NT2/D1 (cell line): ENCODE measurements around the gene SLC8A1.

ENCODE experiments used
- DNase-seq: peaks from one replicate; pipeline ENCODE4 v3.0.0-alpha.2; 2011; ENCODE audit warnings: low read depth, low spot score
- H3K27me3 ChIP-seq: 2 replicates; pipeline ENCODE4 v1.6.0; 2011; ENCODE audit warnings: mild to moderate bottlenecking; ENCODE audit not compliant: insufficient read length, insufficient read depth
- H3K36me3 ChIP-seq: 2 replicates; pipeline ENCODE4 v1.6.1; 2011; ENCODE audit warnings: mild to moderate bottlenecking, low read length, mixed read lengths; ENCODE audit not compliant: insufficient read depth, insufficient read length
- H3K4me1 ChIP-seq: 2 replicates; pipeline ENCODE4 v1.5.1; 2011; ENCODE audit not compliant: insufficient read depth, insufficient read length
- H3K4me3 ChIP-seq: 2 replicates; pipeline ENCODE4 v1.5.1; 2011; ENCODE audit warnings: low read depth; ENCODE audit not compliant: insufficient read length
- H3K9ac ChIP-seq: 2 replicates; pipeline ENCODE4 v1.6.0; 2011; ENCODE audit warnings: low read depth; ENCODE audit not compliant: insufficient read length
- H3K9me3 ChIP-seq: 2 replicates; pipeline ENCODE4 v1.5.1; 2011; ENCODE audit warnings: mild to moderate bottlenecking, low read length; ENCODE audit not compliant: insufficient read depth
- SUZ12 ChIP-seq: IDR thresholded peaks from 2 replicates; pipeline ENCODE4 v1.6.1; 2011; ENCODE audit not compliant: insufficient read length, insufficient read depth; ENCODE audit errors: extremely low read depth
- YY1 ChIP-seq: IDR thresholded peaks from 2 replicates; pipeline ENCODE4 v1.6.1; 2011; ENCODE audit not compliant: insufficient read length, insufficient read depth
- ZNF274 ChIP-seq: IDR thresholded peaks from 2 replicates; pipeline ENCODE4 v1.6.1; 2011; ENCODE audit warnings: mild to moderate bottlenecking, low read depth, low read length

SLC8A1 gene

DNA sequence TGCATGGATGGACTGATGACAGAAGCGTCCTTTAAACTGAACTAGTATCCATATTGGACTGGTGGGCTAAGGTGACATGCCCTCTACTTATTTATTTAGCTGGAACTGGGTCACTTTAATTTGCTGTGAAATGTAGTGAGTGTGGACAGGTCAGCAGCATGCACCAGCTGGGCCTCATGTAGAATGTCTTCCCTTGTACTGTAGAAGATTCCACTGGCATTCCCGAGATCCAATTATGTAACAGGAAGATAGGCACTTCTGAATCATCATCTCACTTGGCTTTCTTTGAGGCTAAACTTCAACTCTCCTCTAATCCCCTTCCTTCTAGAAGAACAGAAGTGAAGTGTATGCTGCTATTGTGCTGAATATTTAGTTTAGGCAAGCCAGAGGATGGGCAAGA lies 296.2 kb downstream of the SLC8A1 start:
- H3K36me3 ChIP-seq = no peaks in the 10 kb centered on the region
- TF ChIP-seq ZNF274 (no peak), SUZ12 (no peak), YY1 (no peak)

GRCh38 chr2:40150266-40150665 lies 301.6 kb downstream of the SLC8A1 start:
- no peak overlapping the region for H3K4me3 ChIP-seq
- no peaks in the 10 kb centered on the region for H3K27me3 ChIP-seq
- TF ChIP-seq ZNF274 = no peak
- no peak for TF ChIP-seq YY1
- TF ChIP-seq SUZ12 = no peak
- H3K36me3 ChIP-seq = no peaks in the 10 kb centered on the region
- no peaks in the 10 kb centered on the region for H3K4me1 ChIP-seq
- H3K9me3 ChIP-seq = no peaks in the 10 kb centered on the region
- no peak overlapping the region for H3K9ac ChIP-seq
- DNase-seq = no peak

More for the DNA sequence above, 296.2 kb downstream of the SLC8A1 start:
- no peak for DNase-seq
- no peak overlapping the region for H3K4me3 ChIP-seq
- no peaks in the 10 kb centered on the region for H3K4me1 ChIP-seq
- no peaks in the 10 kb centered on the region for H3K27me3 ChIP-seq
- no peak overlapping the region for H3K9ac ChIP-seq
- no peaks in the 10 kb centered on the region for H3K9me3 ChIP-seq

DNA sequence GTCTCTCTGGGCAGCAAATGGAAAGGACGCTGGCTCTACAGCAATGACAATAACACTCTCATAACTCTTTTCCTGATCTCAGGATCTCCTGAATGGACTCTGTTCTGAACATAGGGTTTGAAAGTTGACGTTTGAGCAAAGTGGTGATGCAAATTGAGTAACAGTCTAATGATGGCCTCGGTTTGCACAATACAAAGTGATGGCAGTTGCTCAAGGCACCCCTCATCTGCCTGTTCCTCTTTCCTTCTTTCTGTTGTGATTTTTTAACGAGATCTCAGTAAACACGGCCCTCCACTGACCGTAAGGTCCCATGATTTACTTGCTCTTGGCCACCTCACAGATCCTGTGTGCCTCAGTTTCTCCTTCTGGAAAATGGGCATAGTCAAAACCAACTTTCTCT lies 303.6 kb downstream of the SLC8A1 start:
- no peak for DNase-seq
- Histone ChIP-seq H3K27me3 (no peaks in the 10 kb centered on the region), H3K9ac (no peak overlapping the region), H3K9me3 (no peaks in the 10 kb centered on the region), H3K36me3 (no peaks in the 10 kb centered on the region), H3K4me1 (no peaks in the 10 kb centered on the region), H3K4me3 (no peak overlapping the region)
- TF ChIP-seq YY1 = no peak
- no peak for TF ChIP-seq ZNF274
- no peak for TF ChIP-seq SUZ12

DNA sequence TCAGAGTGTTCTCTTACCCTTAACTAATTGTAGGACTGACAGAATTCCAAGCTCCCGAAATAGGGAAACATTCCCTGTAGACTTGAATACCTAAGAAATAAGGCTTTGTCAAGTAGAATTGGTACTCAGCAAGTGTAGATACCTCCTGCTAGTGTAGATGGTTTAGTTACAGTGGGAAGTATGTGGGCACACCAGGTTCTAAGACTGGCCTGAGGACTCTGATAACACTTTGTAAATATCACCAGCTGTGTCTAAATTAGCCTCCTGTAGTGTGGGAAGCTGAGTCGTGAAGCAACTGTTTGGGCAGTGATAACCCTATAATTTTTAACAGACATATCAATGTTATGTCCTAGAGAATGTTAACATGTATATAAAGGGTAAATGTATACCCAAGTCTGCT lies 304.5 kb downstream of the SLC8A1 start:
- Histone ChIP-seq H3K9me3 (no peaks in the 10 kb centered on the region), H3K4me1 (no peaks in the 10 kb centered on the region), H3K4me3 (no peak overlapping the region), H3K36me3 (no peaks in the 10 kb centered on the region), H3K27me3 (no peaks in the 10 kb centered on the region), H3K9ac (no peak overlapping the region)
- DNase-seq = peak; percentile 5
- TF ChIP-seq YY1 = no peak
- TF ChIP-seq SUZ12 = no peak
- no peak for TF ChIP-seq ZNF274

DNA sequence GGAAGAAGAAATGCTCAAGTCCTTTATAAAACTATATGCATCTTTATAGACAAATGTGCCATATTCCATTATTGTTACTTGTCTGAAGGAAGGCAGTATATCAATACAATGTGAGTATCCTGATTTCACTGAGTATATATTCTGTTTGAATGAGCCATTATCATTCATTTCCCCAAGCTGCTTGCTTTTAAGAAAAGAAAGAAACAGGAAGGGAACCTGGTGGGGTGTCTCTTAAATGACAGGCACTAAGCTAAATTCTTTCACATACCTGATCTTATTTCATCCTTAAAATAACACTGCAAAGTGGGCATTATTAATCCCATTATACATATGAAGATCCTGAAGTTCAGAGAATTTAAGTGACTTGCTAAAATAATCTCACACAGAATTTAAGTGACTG lies 307.9 kb downstream of the SLC8A1 start:
- Histone ChIP-seq H3K27me3 (no peaks in the 10 kb centered on the region), H3K9ac (no peak overlapping the region), H3K36me3 (no peaks in the 10 kb centered on the region), H3K9me3 (no peaks in the 10 kb centered on the region), H3K4me1 (no peaks in the 10 kb centered on the region), H3K4me3 (no peak overlapping the region)
- DNase-seq = peak; percentile 49
- no peak for TF ChIP-seq SUZ12
- no peak for TF ChIP-seq YY1
- no peak for TF ChIP-seq ZNF274

DNA sequence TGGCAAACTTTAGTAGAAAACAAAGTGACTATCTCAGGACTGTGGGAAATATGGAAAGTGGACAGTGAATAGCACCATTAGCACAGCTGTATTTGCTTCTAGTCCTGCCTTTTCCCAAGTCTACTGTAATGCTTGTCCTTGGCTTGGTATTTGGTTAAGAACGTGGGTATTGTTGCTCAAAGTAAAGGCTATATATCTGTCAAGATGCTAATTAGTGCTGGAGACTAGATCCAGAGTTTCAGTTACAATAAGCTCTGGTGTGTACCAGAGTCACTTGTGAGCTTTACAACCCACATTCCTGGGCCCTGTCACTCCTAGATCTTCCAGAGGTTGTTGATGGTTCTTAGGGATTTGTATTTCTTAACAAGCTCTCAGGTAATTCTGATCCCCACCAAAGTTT lies 313.6 kb downstream of the SLC8A1 start:
- Histone ChIP-seq H3K4me3 (no peak overlapping the region), H3K27me3 (no peaks in the 10 kb centered on the region), H3K9me3 (no peaks in the 10 kb centered on the region), H3K36me3 (no peaks in the 10 kb centered on the region), H3K9ac (no peak overlapping the region), H3K4me1 (no peaks in the 10 kb centered on the region)
- TF ChIP-seq SUZ12 (no peak), YY1 (no peak), ZNF274 (no peak)
- DNase-seq = no peak

DNA sequence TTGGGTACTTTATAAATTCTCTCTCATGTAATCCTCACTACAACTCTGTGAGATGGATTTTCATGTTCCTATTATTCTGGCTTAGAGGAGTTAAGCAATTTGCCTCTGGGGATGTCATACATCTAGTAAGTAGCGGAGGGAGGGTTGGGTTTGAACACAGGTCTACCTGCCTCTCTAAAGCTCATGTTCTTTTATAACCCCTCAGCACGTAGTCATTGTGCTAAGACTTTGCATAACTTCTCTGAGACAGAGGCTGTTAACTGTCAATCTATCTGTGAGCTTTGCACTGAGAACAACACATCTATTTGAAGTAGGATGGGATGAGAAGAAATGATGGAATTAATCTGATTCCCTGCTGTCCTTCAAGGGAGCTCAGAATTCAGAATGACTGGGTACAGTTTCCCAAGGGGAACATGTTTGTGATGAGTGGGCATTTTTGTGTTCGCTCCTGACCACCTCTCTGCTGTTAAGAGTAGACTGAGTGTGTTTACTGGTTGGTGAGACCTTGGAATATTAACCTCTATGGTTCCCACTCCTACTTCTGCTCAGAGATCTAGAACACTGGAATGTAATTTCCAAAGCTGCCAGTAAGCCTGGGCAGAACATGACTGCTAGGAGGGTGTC lies 320.7 kb downstream of the SLC8A1 start:
- Histone ChIP-seq H3K4me3 (no peak overlapping the region), H3K9me3 (no peaks in the 10 kb centered on the region), H3K9ac (no peak overlapping the region), H3K27me3 (no peaks in the 10 kb centered on the region), H3K36me3 (no peaks in the 10 kb centered on the region), H3K4me1 (no peaks in the 10 kb centered on the region)
- DNase-seq = no peak
- TF ChIP-seq YY1 (no peak), SUZ12 (no peak), ZNF274 (no peak)
